GM12801 (cell line): Measurements from ENCODE around the gene CWH43.

Experiments
- TF ChIP-seq, protein P1 (sequence below): IDR thresholded peaks from one replicate; pipeline ENCODE4 v1.5.1; 2011; ENCODE audit warnings: control low read depth; ENCODE audit not compliant: insufficient read length; ENCODE audit errors: extremely low read depth

The CWH43 gene

DNA sequence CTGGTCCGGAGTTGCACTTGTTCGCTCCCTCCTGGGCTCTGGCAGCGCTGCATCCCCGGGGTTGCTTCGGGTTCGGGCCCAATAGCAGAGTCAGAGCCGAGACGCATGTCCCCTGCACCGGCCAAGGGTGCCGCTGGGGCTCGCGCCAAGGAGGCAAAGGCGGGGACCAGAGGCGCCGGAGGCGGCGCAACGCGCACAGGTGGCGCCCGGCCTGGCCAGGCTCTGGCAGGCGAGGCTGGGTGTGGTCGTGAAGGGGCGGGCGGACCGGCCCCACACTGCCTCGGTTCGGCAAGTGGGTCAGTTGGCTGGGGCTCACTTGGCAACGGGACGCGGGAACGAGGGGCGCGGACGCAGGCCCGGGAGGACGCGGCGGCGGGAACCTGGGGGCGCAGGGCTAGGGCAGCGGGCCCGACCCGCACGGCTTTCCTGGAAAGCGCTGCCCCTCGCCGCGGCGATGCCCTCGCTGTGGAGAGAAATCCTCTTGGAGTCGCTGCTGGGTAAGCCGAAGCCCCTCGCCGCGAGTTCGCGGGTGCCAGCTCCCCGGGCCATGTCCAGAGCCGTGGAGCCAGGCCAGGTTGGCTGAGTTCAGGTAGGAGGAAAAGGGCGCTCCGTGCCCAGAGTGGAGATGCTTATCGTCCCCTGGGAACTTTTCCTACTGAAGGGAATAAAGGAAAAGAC is at the start of gene CWH43:
Gene CWH43 (plus strand): TSS at position 300 of the 678 bp plus-strand sequence. CDS start 155 bp downstream, at position 455.
- TF ChIP-seq, protein P1, sequence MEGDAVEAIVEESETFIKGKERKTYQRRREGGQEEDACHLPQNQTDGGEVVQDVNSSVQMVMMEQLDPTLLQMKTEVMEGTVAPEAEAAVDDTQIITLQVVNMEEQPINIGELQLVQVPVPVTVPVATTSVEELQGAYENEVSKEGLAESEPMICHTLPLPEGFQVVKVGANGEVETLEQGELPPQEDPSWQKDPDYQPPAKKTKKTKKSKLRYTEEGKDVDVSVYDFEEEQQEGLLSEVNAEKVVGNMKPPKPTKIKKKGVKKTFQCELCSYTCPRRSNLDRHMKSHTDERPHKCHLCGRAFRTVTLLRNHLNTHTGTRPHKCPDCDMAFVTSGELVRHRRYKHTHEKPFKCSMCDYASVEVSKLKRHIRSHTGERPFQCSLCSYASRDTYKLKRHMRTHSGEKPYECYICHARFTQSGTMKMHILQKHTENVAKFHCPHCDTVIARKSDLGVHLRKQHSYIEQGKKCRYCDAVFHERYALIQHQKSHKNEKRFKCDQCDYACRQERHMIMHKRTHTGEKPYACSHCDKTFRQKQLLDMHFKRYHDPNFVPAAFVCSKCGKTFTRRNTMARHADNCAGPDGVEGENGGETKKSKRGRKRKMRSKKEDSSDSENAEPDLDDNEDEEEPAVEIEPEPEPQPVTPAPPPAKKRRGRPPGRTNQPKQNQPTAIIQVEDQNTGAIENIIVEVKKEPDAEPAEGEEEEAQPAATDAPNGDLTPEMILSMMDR = no peak

DNA sequence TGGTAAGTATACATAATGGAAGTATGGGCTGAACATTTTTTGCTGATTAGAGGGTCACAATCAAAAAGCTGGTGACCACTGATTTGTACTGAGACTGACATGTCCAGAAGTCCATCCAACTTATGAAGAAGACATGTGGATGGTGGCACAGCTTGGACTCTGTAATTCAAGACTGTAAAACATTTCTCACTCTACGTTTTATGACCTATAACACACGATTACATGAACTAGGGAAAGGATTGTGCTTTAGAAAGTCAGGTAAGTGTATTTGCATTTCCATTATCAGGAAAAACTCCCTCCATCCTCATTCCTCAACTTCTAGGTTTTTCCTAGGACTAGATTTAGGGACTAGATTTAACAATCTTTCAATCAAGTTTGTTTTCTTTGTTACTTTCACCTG is 49.0 kb upstream of the CWH43 start:
- TF ChIP-seq, protein P1 = no peak

DNA sequence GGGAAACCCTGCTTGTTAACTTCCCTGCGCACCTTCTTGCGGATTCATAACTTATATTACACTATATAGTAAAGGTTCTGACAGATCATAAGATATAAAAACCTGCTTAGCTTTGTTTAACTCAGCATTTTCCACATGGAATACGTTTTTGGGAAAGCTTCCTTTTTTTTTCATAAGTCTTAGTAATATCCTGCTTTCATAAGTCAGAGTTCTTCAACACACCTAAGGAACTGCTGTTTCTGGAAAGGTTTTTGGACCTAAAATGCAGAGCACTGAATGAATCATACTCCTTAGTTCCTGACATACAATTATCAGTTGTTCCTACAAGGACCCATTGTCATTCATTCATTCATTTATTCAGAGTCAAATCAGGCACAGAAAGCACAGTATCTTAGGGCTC is 47.2 kb upstream of the CWH43 start:
- TF ChIP-seq, protein P1 = no peak

DNA sequence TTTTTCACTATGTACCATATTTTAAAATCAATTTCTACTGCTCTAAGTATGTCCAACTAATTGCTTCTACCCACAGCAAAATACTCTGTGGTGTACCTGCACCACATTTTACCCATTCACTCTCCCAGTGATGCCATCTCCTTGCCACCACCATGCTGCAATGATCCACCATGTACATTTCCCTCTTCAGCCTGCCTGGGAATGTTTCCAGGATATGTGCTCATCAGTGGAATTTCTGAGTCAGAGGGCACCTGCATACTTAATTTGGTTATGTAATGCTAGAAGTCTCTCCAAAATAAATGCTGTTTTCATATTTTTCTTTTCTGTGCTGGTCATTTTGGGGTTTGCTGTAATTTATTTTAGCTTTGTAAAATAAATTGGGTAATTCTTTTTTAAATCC is 46.3 kb upstream of the CWH43 start:
- TF ChIP-seq, protein P1 = no peak

DNA sequence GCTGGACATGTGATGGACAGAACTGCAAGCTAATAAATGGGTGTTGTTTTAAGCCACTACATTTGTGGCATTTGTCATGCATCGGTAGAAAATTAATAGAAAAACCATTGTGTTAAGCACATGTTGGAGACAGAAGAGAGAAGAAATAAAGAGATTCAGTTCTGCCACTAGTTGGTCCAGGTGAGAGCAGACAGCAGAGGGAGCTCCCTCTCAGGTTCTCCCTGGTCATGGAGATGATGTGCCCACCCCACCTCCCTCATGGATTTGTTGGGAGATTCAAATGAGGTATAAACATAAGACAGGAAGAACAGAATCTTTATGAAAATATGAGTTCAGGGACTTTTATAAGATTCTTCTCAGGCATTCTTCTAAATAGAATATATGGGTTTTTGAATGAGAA is 42.7 kb upstream of the CWH43 start:
- TF ChIP-seq, protein P1 = no peak

DNA sequence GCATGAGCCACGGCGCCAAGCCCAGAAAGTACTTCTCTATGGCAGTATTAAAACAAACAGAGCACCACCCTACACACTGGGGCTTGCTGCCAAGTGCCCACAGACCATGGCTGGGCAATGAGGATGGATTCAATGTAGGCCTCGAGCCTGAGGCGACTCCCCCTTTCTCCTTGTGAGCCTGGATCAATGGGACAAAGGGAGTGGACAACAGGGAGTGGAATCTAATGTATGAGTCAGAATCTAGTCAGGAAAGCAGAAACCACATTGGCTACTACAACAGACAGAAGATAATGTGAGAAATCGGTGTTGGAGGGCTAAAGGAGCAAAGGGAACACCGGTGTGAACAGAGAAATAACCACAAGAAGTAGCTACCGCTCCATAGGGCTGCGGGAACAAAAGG is 41.8 kb upstream of the CWH43 start:
- TF ChIP-seq, protein P1 = no peak

DNA sequence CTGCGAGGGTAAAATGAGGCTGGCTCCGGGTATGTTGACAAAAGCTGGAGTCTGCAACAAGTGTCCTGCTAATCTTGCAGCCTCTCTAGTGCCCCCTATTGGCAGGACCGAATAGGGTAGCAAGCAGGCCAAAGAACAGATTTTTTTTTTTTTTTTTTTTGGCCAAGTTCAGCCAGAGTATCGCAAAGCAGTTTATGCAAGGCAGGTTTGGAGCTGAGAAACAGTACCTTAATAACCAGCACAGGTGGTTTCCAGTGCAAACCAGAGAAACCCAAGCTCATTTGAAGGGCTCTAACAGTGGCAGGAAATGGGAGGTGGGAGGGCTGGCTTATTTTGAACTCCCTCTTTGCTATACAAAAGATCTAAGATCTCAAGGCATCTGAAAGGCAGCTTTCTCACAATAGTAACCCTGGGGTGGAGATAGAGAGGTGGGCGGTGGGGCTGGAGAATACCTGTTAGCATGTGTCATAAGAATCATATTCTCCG is 41.3 kb upstream of the CWH43 start:
- TF ChIP-seq, protein P1 = no peak
